Measurements from ENCODE around the gene RBM42. TPM values are rescaled to one million over a fixed set of nuclear protein-coding genes. Genes with fewer than 3 reads are reported as not detected.

Gene RBM42
- total RNA-seq, 1 experiment from 2014 or later, result 180 TPM

DNA sequence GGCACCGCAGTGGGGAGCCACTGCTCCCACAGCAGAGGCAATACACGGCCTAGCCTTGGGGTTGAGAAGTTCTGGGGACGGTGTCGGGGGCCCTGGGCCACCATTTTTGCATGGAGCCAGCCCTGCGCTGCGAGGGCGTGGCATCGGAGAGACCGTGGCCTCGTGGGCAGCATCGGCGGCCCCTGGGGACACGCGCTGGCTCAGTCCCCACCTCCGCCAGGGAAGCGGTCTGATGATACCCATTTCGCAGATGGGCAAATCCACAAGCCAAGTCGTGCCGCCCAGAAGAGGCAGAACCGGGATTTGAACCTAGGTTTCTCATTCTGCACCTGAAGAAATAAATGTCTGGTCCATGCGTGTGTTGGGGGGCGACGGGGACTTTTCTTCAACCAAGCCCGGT, 36.3 kb downstream of the RBM42 start:
- DNase-seq (ENCODE audit: low read depth, low spot score), result no peak
- intact Hi-C loops (cut with micrococcal nuclease; ENCODE audit: unreplicated experiment), result no loop called here
- Histone ChIP-seq H3K27me3 (ENCODE audit: control insufficient read depth, insufficient read depth, low read length) (no peaks in the 10 kb centered on the region), H3K4me3 (ENCODE audit: low read depth in 2 of 2, low read length in 2 of 2) (no peak overlapping the region), H3K36me3 (ENCODE audit: control insufficient read depth, insufficient read depth, low read length) (0 out of 2 replicates have a peak, but pooled peaks cover 7% of the 10 kb centered on the region), H3K9me3 (ENCODE audit: control insufficient read depth, insufficient read depth, low read depth, low read length) (no peaks in the 10 kb centered on the region), H3K4me1 (ENCODE audit: control insufficient read depth, insufficient read depth, low read length) (no peaks in the 10 kb centered on the region), H3K27ac (ENCODE audit: low read length) (no peak overlapping the region)
- no TSS peak for BruUV-seq (replicated peaks)
- CTCF ChIA-PET, result no interaction called here
- ATAC-seq, result no peak
- no peak for TF ChIP-seq TCF7L2 (IDR thresholded peaks at IDR 0.05; ENCODE audit: low read depth, low read length)
- TF ChIP-seq, protein P1, sequence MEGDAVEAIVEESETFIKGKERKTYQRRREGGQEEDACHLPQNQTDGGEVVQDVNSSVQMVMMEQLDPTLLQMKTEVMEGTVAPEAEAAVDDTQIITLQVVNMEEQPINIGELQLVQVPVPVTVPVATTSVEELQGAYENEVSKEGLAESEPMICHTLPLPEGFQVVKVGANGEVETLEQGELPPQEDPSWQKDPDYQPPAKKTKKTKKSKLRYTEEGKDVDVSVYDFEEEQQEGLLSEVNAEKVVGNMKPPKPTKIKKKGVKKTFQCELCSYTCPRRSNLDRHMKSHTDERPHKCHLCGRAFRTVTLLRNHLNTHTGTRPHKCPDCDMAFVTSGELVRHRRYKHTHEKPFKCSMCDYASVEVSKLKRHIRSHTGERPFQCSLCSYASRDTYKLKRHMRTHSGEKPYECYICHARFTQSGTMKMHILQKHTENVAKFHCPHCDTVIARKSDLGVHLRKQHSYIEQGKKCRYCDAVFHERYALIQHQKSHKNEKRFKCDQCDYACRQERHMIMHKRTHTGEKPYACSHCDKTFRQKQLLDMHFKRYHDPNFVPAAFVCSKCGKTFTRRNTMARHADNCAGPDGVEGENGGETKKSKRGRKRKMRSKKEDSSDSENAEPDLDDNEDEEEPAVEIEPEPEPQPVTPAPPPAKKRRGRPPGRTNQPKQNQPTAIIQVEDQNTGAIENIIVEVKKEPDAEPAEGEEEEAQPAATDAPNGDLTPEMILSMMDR (IDR thresholded peaks at IDR 0.05), result no peak
- TF ChIP-seq POLR2AphosphoS5 (IDR thresholded peaks at IDR 0.05; ENCODE audit: low read depth, low read length), result no peak
- TF ChIP-seq, protein P2, sequence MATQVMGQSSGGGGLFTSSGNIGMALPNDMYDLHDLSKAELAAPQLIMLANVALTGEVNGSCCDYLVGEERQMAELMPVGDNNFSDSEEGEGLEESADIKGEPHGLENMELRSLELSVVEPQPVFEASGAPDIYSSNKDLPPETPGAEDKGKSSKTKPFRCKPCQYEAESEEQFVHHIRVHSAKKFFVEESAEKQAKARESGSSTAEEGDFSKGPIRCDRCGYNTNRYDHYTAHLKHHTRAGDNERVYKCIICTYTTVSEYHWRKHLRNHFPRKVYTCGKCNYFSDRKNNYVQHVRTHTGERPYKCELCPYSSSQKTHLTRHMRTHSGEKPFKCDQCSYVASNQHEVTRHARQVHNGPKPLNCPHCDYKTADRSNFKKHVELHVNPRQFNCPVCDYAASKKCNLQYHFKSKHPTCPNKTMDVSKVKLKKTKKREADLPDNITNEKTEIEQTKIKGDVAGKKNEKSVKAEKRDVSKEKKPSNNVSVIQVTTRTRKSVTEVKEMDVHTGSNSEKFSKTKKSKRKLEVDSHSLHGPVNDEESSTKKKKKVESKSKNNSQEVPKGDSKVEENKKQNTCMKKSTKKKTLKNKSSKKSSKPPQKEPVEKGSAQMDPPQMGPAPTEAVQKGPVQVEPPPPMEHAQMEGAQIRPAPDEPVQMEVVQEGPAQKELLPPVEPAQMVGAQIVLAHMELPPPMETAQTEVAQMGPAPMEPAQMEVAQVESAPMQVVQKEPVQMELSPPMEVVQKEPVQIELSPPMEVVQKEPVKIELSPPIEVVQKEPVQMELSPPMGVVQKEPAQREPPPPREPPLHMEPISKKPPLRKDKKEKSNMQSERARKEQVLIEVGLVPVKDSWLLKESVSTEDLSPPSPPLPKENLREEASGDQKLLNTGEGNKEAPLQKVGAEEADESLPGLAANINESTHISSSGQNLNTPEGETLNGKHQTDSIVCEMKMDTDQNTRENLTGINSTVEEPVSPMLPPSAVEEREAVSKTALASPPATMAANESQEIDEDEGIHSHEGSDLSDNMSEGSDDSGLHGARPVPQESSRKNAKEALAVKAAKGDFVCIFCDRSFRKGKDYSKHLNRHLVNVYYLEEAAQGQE (IDR thresholded peaks at IDR 0.05; ENCODE audit: insufficient read depth in 1 of 2, low read depth in 2 of 2, low read length in 1 of 2), result no peak
- TF ChIP-seq SIN3A (IDR thresholded peaks at IDR 0.05; ENCODE audit: borderline replicate concordance, insufficient read depth, low read depth, low read length), result no peak
- POLR2A ChIA-PET, result no interaction called here
- in situ Hi-C loops (cut with HindIII; ENCODE audit: low pct_unique_long_range_greater_than_20kb, low sequenced_read_pairs), result no loop called here

DNA sequence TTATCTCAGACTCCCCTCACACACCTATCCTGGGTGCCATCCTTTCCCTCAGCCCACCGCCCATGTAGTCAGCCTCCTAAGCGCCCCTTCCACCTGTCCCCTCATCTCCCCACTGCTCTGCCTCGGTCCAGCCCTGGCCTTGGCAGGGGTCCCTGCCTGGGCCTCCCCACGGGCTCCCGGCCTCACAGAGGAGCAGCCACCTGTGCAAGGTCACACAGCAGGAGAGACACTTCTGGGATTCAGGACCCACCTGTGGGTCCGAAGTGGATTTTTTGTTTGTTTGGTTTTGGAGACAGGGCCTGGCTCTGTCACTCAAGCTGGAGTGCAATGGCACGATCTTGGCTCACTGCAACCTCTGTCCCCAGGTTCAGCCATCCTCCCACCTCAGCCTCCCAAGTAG, 36.8 kb downstream of the RBM42 start:
- DNase-seq (ENCODE audit: low read depth, low spot score), result no peak
- Histone ChIP-seq H3K4me1 (ENCODE audit: control insufficient read depth, insufficient read depth, low read length) (no peaks in the 10 kb centered on the region), H3K4me3 (ENCODE audit: low read depth in 2 of 2, low read length in 2 of 2) (no peak overlapping the region), H3K27ac (ENCODE audit: low read length) (no peak overlapping the region), H3K36me3 (ENCODE audit: control insufficient read depth, insufficient read depth, low read length) (0 out of 2 replicates have a peak, but pooled peaks cover 7% of the 10 kb centered on the region), H3K9me3 (ENCODE audit: control insufficient read depth, insufficient read depth, low read depth, low read length) (no peaks in the 10 kb centered on the region), H3K27me3 (ENCODE audit: control insufficient read depth, insufficient read depth, low read length) (no peaks in the 10 kb centered on the region)
- TF ChIP-seq POLR2AphosphoS5 (IDR thresholded peaks at IDR 0.05; ENCODE audit: low read depth, low read length), result no peak
- TF ChIP-seq, protein P1 (IDR thresholded peaks at IDR 0.05), result no peak
- TF ChIP-seq, protein P2 (IDR thresholded peaks at IDR 0.05; ENCODE audit: insufficient read depth in 1 of 2, low read depth in 2 of 2, low read length in 1 of 2), result no peak
- POLR2A ChIA-PET, result no interaction called here
- intact Hi-C loops (cut with micrococcal nuclease; ENCODE audit: unreplicated experiment), result no loop called here
- no peak for ATAC-seq
- CTCF ChIA-PET, result no interaction called here
- in situ Hi-C loops (cut with HindIII; ENCODE audit: low pct_unique_long_range_greater_than_20kb, low sequenced_read_pairs), result no loop called here
- no TSS peak for BruUV-seq (replicated peaks)
